ENCODE data around the gene ULK2.

ULK2 gene

GRCh38 chr17:19867329-19868078, at the start of gene ULK2:
Gene ULK2 (minus strand): TSS chr17:19867936. CDS start chr17:19867417, 519 bp downstream.
- ChIA-PET POLR2A (no interaction called here), CTCF (interaction anchor here (1.0 to 1.6 kb wide), 5 partner anchors 11 to 32 kb away, joined by 3 to 6 read pairs (median 3); no protein-coding TSS in a partner anchor)
- TF ChIP-seq, protein P1, sequence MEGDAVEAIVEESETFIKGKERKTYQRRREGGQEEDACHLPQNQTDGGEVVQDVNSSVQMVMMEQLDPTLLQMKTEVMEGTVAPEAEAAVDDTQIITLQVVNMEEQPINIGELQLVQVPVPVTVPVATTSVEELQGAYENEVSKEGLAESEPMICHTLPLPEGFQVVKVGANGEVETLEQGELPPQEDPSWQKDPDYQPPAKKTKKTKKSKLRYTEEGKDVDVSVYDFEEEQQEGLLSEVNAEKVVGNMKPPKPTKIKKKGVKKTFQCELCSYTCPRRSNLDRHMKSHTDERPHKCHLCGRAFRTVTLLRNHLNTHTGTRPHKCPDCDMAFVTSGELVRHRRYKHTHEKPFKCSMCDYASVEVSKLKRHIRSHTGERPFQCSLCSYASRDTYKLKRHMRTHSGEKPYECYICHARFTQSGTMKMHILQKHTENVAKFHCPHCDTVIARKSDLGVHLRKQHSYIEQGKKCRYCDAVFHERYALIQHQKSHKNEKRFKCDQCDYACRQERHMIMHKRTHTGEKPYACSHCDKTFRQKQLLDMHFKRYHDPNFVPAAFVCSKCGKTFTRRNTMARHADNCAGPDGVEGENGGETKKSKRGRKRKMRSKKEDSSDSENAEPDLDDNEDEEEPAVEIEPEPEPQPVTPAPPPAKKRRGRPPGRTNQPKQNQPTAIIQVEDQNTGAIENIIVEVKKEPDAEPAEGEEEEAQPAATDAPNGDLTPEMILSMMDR (IDR thresholded peaks at IDR 0.05; ENCODE audit: insufficient read depth, low read length, missing control alignments): no peak
- no peak for DNase-seq (ENCODE audit: low read depth, low spot score)
- peak within 1 kb of the TSS; percentile 73 for H3K4me3 ChIP-seq (ENCODE audit: low read depth, low read length)

GRCh38 chr17:19915245-19915978, 47.7 kb upstream of the ULK2 start:
- ChIA-PET POLR2A (no interaction called here), CTCF (interaction anchor here (1.0 kb wide), 1 partner anchor 10 kb away, joined by 4 read pairs; no protein-coding TSS in a partner anchor)
- TF ChIP-seq, protein P1 (IDR thresholded peaks at IDR 0.05; ENCODE audit: insufficient read depth, low read length, missing control alignments): no peak
- no peak overlapping the region for H3K4me3 ChIP-seq (ENCODE audit: low read depth, low read length)
- no peak for DNase-seq (ENCODE audit: low read depth, low spot score)

- POLR2A ChIA-PET: no interaction called here
- no peak for DNase-seq (ENCODE audit: low read depth, low spot score)
- no peak overlapping the region for H3K4me3 ChIP-seq (ENCODE audit: low read depth, low read length)
- TF ChIP-seq, protein P1 (IDR thresholded peaks at IDR 0.05; ENCODE audit: insufficient read depth, low read length, missing control alignments): no peak
- CTCF ChIA-PET: no interaction called here
Measured at GRCh38 chr17:19911033-19911432, 43.3 kb upstream of the ULK2 start.

DNA sequence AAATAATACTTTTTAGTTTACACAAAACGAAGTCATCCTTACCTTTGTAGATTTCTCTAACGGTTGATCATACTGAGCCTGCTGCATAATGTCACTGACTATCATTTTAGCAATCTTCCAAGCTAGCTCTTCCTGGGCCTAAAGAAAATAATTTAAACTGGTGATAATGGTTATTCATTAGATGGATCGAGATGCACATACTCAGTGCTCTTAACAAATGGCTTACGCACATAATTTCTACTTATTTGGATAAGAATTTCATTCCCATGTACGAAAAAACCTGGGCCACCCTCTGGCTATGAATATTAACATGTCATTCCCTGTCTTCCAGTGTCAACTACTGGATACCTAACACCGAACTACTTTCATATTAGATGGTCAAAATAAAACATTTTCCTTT, 41.4 kb upstream of the ULK2 start:
- ChIA-PET POLR2A (no interaction called here), CTCF (interaction anchor here (1.0 kb wide), 1 partner anchor 8 kb away, joined by 3 read pairs; no protein-coding TSS in a partner anchor)
- no peak for DNase-seq (ENCODE audit: low read depth, low spot score)
- TF ChIP-seq, protein P1 (IDR thresholded peaks at IDR 0.05; ENCODE audit: insufficient read depth, low read length, missing control alignments): no peak
- no peak overlapping the region for H3K4me3 ChIP-seq (ENCODE audit: low read depth, low read length)

GRCh38 chr17:19905502-19905901, 37.8 kb upstream of the ULK2 start:
- DNase-seq (ENCODE audit: low read depth, low spot score): no peak
- TF ChIP-seq, protein P1 (IDR thresholded peaks at IDR 0.05; ENCODE audit: insufficient read depth, low read length, missing control alignments): no peak

DNA sequence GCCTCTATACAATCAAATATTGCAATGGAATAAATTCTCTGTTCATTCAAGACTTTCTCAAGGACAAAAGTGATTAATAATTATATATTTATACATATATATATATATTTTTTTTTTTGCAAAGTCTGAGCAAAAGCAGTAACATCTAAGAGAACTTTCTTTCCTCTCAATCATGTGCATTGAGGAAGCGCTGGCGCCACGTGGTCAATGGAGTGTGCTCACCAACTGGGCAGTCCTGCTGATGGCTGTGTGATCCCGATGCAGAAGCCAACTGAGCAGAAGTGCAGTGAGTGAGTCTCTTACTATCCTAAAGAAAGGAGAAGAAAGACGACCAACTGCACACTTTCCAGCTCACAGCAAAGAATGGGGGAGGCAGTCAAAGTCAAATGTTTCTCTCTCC, 37.2 kb upstream of the ULK2 start:
- TF ChIP-seq, protein P1 (IDR thresholded peaks at IDR 0.05; ENCODE audit: insufficient read depth, low read length, missing control alignments): no peak
- DNase-seq (ENCODE audit: low read depth, low spot score): no peak
- ChIA-PET POLR2A (no interaction called here), CTCF (no interaction called here)
- no peak overlapping the region for H3K4me3 ChIP-seq (ENCODE audit: low read depth, low read length)

More at GRCh38 chr17:19905502-19905901, 37.8 kb upstream of the ULK2 start:
- CTCF ChIA-PET: no interaction called here
- no peak overlapping the region for H3K4me3 ChIP-seq (ENCODE audit: low read depth, low read length)
- POLR2A ChIA-PET: no interaction called here

All from AG04449 (cell line).